Hepatocyte (in vitro differentiated cells): ENCODE results near the gene GNPTAB.

Experiments
- EZH2phosphoT487 ChIP-seq: fragments of 200-600 bp; sonication (generic); IDR thresholded peaks from one replicate; pipeline ENCODE4 v1.6.1; 2018; ENCODE audit warnings: antibody characterized with exemption, mild to moderate bottlenecking, low read depth, moderate library complexity; ENCODE audit not compliant: unreplicated experiment, severe bottlenecking
- TF ChIP-seq, protein P1 (sequence below): fragments of 200-600 bp; sonication (generic); IDR thresholded peaks from 2 replicates; pipeline ENCODE4 v1.5.1; 2016; ENCODE audit warnings: antibody characterized with exemption, mild to moderate bottlenecking; ENCODE audit not compliant: poor library complexity

DNA sequence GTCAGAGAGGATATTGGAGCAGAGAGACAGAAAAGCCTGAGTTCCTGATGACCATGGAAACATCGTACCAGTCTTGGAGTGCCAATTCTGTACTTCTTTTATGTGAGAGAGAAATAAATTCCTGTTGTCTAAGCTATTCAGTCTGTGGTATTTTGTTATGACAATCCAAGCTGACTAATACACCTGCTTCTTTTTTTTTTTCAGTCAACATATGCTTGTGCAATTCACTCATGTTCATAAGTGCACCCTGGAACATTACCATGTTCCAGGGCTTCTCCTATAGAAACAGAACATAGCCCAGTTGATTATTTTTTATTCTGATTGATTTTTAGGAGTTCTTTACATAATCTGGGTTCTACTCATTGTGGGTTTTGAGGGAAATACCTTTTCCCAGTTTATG is 135.1 kb downstream of the GNPTAB start:
- TF ChIP-seq, protein P1, sequence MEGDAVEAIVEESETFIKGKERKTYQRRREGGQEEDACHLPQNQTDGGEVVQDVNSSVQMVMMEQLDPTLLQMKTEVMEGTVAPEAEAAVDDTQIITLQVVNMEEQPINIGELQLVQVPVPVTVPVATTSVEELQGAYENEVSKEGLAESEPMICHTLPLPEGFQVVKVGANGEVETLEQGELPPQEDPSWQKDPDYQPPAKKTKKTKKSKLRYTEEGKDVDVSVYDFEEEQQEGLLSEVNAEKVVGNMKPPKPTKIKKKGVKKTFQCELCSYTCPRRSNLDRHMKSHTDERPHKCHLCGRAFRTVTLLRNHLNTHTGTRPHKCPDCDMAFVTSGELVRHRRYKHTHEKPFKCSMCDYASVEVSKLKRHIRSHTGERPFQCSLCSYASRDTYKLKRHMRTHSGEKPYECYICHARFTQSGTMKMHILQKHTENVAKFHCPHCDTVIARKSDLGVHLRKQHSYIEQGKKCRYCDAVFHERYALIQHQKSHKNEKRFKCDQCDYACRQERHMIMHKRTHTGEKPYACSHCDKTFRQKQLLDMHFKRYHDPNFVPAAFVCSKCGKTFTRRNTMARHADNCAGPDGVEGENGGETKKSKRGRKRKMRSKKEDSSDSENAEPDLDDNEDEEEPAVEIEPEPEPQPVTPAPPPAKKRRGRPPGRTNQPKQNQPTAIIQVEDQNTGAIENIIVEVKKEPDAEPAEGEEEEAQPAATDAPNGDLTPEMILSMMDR, result no peak
- no peak for TF ChIP-seq EZH2phosphoT487
